SK-MEL-5 (cell line): ENCODE results near the gene TLN1. TPM values are rescaled to one million over a fixed set of nuclear protein-coding genes. Genes with fewer than 3 reads are reported as not detected.

Experiments used
- DNase-seq: peaks from one replicate; pipeline ENCODE4 v3.0.0-alpha.2; 2016; ENCODE audit warnings: low read depth, low spot score
- in situ Hi-C: cut with HindIII; loops from 2 replicates; pipeline ENCODE4 v1.10.0; 2016; ENCODE audit warnings: low sequenced_read_pairs, high pct_unique_total_duplicates, low pct_unique_long_range_greater_than_20kb
- total RNA-seq: library from RNA; depleted of rRNA; stranded (reverse); fragments of >200 nt; shearing (Covaris generic); gene quantifications from 2 replicates; pipeline ENCODE4 v1.2.3, GENCODE V29; 2014

Gene TLN1
- total RNA-seq, 1 experiment from 2014 or later, result 58.0 TPM

- peak; percentile 89 for DNase-seq
- in situ Hi-C loops, result no loop called here
Measured at GRCh38 chr9:35661756-35662350, 70.1 kb downstream of the TLN1 start.

GRCh38 chr9:35660966-35661415, 71.0 kb downstream of the TLN1 start:
- in situ Hi-C loops, result no loop called here
- peak; percentile 55 for DNase-seq

GRCh38 chr9:35659340-35659739, 72.7 kb downstream of the TLN1 start:
- in situ Hi-C loops, result no loop called here
- peak; percentile 58 for DNase-seq

- in situ Hi-C loops, result no loop called here
- peak; percentile 53 for DNase-seq
Measured at GRCh38 chr9:35658968-35659220, 73.1 kb downstream of the TLN1 start.

GRCh38 chr9:35658137-35658967, 73.6 kb downstream of the TLN1 start, which contains the start of gene CCDC107:
TSS of gene CCDC107 (plus strand) at chr9:35658292. CDS start at chr9:35658380, 88 bp downstream.
- in situ Hi-C loops, result no loop called here
- DNase-seq, result peak; percentile 75

- in situ Hi-C loops, result no loop called here
- peak; percentile 99 for DNase-seq
Measured at GRCh38 chr9:35657546-35658136, 74.4 kb downstream of the TLN1 start, which contains the start of gene RMRP. TSS of gene RMRP (minus strand) at chr9:35658019.

GRCh38 chr9:35656831-35657545, 75.0 kb downstream of the TLN1 start:
- in situ Hi-C loops, result no loop called here
- DNase-seq, result no peak

GRCh38 chr9:35656348-35656747, 75.6 kb downstream of the TLN1 start:
- in situ Hi-C loops, result no loop called here

GRCh38 chr9:35653611-35654010, 78.4 kb downstream of the TLN1 start:
- no peak for DNase-seq
- in situ Hi-C loops, result no loop called here

More at GRCh38 chr9:35656348-35656747, 75.6 kb downstream of the TLN1 start:
- no peak for DNase-seq

GRCh38 chr9:35652829-35653209, 79.2 kb downstream of the TLN1 start:
- no peak for DNase-seq
- in situ Hi-C loops, result no loop called here

GRCh38 chr9:35651956-35652828, 79.8 kb downstream of the TLN1 start:
- in situ Hi-C loops, result no loop called here
- DNase-seq, result no peak

GRCh38 chr9:35650341-35651158, 81.4 kb downstream of the TLN1 start, which contains the start of gene SIT1:
TSS of gene SIT1 (minus strand) at chr9:35650931. CDS start at chr9:35650853, 78 bp downstream.
- no peak for DNase-seq
- in situ Hi-C loops, result no loop called here

- in situ Hi-C loops, result no loop called here
- no peak for DNase-seq
Measured at GRCh38 chr9:35649431-35650340, 82.3 kb downstream of the TLN1 start.
